HEK293 (cell line): Measurements from ENCODE around the gene PIP4K2C.

Experiments
- CTCF ChIA-PET: fragments of 350-600 bp; formaldehyde crosslinking; extraction: SDS; loops from one replicate; lab custom pipeline; 2021; ENCODE audit warnings: antibody characterized with exemption; lab: Yijun Ruan, JAX
- POLR2A ChIA-PET: fragments of 300-600 bp; formaldehyde crosslinking; extraction: SDS; loops from one replicate; lab custom pipeline; 2020; ENCODE audit warnings: antibody characterized with exemption, inconsistent platforms; lab: Yijun Ruan, JAX
- H3K27ac ChIP-seq: fragments of 200-500 bp; sonication (Bioruptor generic); 2 replicates; pipeline ENCODE4 v1.5.1; 2014; ENCODE audit warnings: low read depth, low read length, control low read depth, inconsistent platforms; ENCODE audit errors: extremely low read depth
- H3K36me3 ChIP-seq, 2 experiments: fragments of 200-500 bp in 1 of 2; sonication (Bioruptor generic) in 1 of 2; 1 replicate in 1 of 2; 2 replicates in 1 of 2; pipeline ENCODE4 v1.5.1; 2014 to 2017; ENCODE audit warnings: inconsistent platforms in 2 of 2, low read length in 2 of 2; ENCODE audit not compliant: control insufficient read depth in 2 of 2, insufficient read depth in 1 of 2
- H3K4me1 ChIP-seq: fragments of 200-500 bp; sonication (Bioruptor generic); 2 replicates; pipeline ENCODE4 v1.5.1; 2014; ENCODE audit warnings: mild to moderate bottlenecking, low read length, inconsistent platforms; ENCODE audit not compliant: control insufficient read depth, insufficient read depth
- H3K4me3 ChIP-seq: 2 replicates; pipeline ENCODE4 v1.5.1; 2011; ENCODE audit warnings: low read depth, mild to moderate bottlenecking, control low read depth, low read length, moderate library complexity
- H3K9me3 ChIP-seq: fragments of 200-500 bp; sonication (Bioruptor generic); 2 replicates; pipeline ENCODE4 v1.5.1; 2014; ENCODE audit warnings: low read depth, low read length, inconsistent platforms; ENCODE audit not compliant: control insufficient read depth, insufficient read depth
- GLIS1 ChIP-seq: fragments of 450-650 bp; formaldehyde crosslinking; IDR thresholded peaks from 2 replicates; pipeline ENCODE4 v1.5.1; 2016; ENCODE audit warnings: missing biosample characterization, missing genetic modification characterization
- HOXC10 ChIP-seq: sonication (generic); formaldehyde crosslinking; IDR thresholded peaks from 2 replicates; pipeline ENCODE4 v1.8.1; 2023; ENCODE audit warnings: mild to moderate bottlenecking, missing genetic modification reagents
- KLF1 ChIP-seq: fragments of 450-650 bp; formaldehyde crosslinking; IDR thresholded peaks from 2 replicates; pipeline ENCODE4 v1.5.1; 2016; ENCODE audit warnings: missing biosample characterization, missing genetic modification characterization
- KLF10 ChIP-seq: fragments of 450-650 bp; IDR thresholded peaks from 2 replicates; pipeline ENCODE4 v1.5.1; 2018; ENCODE audit warnings: missing biosample characterization, mild to moderate bottlenecking, missing genetic modification characterization
- KLF9 ChIP-seq: fragments of 450-650 bp; formaldehyde crosslinking; IDR thresholded peaks from 2 replicates; pipeline ENCODE4 v1.5.1; 2016; ENCODE audit warnings: missing biosample characterization, missing genetic modification characterization, low read depth
- OVOL3 ChIP-seq: fragments of 450-650 bp; formaldehyde crosslinking; IDR thresholded peaks from 2 replicates; pipeline ENCODE4 v1.5.1; 2016; ENCODE audit warnings: missing biosample characterization, missing genetic modification characterization
- SP2 ChIP-seq: fragments of 450-650 bp; formaldehyde crosslinking; IDR thresholded peaks from 2 replicates; pipeline ENCODE4 v1.5.1; 2016; ENCODE audit warnings: missing biosample characterization, missing genetic modification characterization
- YY2 ChIP-seq: fragments of 450-650 bp; formaldehyde crosslinking; IDR thresholded peaks from 2 replicates; pipeline ENCODE4 v1.5.1; 2016; ENCODE audit warnings: missing biosample characterization, missing genetic modification characterization
- ZEB2 ChIP-seq: fragments of 450-650 bp; formaldehyde crosslinking; IDR thresholded peaks from 2 replicates; pipeline ENCODE4 v1.5.1; 2016; ENCODE audit warnings: missing biosample characterization, missing genetic modification characterization
- ZFP37 ChIP-seq: fragments of 450-650 bp; formaldehyde crosslinking; IDR thresholded peaks from 2 replicates; pipeline ENCODE4 v1.5.1; 2016; ENCODE audit warnings: missing biosample characterization, missing genetic modification characterization
- ZNF175 ChIP-seq: fragments of 450-650 bp; formaldehyde crosslinking; IDR thresholded peaks from 2 replicates; pipeline ENCODE4 v1.5.1; 2016; ENCODE audit warnings: missing biosample characterization, missing genetic modification characterization
- ZNF391 ChIP-seq: fragments of 450-650 bp; formaldehyde crosslinking; IDR thresholded peaks from 2 replicates; pipeline ENCODE4 v1.5.1; 2016; ENCODE audit warnings: low read depth, missing biosample characterization, missing genetic modification characterization, borderline replicate concordance
- ZNF473 ChIP-seq: fragments of 450-650 bp; formaldehyde crosslinking; IDR thresholded peaks from 2 replicates; pipeline ENCODE4 v1.5.1; 2017; ENCODE audit warnings: missing biosample characterization, missing genetic modification characterization
- ZNF555 ChIP-seq: fragments of 450-650 bp; formaldehyde crosslinking; conservative IDR thresholded peaks from 2 replicates; pipeline ENCODE4 v1.5.1; 2017; ENCODE audit warnings: missing biosample characterization, mild to moderate bottlenecking, missing genetic modification characterization, inconsistent platforms
- ZNF610 ChIP-seq: fragments of 450-650 bp; formaldehyde crosslinking; IDR thresholded peaks from 2 replicates; pipeline ENCODE4 v1.5.1; 2016; ENCODE audit warnings: missing biosample characterization, missing genetic modification characterization, borderline replicate concordance
- ZNF629 ChIP-seq: fragments of 450-650 bp; formaldehyde crosslinking; IDR thresholded peaks from 2 replicates; pipeline ENCODE4 v1.5.1; 2017; ENCODE audit warnings: missing biosample characterization, missing genetic modification characterization
- ZXDB ChIP-seq: fragments of 450-650 bp; formaldehyde crosslinking; IDR thresholded peaks from 2 replicates; pipeline ENCODE4 v1.5.1; 2016; ENCODE audit warnings: missing biosample characterization, missing genetic modification characterization
- TF ChIP-seq, protein P1 (sequence below): fragments of 450-650 bp; formaldehyde crosslinking; IDR thresholded peaks from 2 replicates; pipeline ENCODE4 v1.5.1; 2016; ENCODE audit warnings: missing biosample characterization, missing genetic modification characterization
- TF ChIP-seq, protein P2 (sequence below): fragments of 450-650 bp; formaldehyde crosslinking; IDR thresholded peaks from 2 replicates; pipeline ENCODE4 v1.5.1; 2016; ENCODE audit warnings: missing biosample characterization, missing genetic modification characterization
- TF ChIP-seq, protein P3 (sequence below): fragments of 450-650 bp; formaldehyde crosslinking; conservative IDR thresholded peaks from 2 replicates; pipeline ENCODE4 v1.5.1; 2016; ENCODE audit warnings: low read depth, missing biosample characterization, missing genetic modification characterization
- TF ChIP-seq, protein P4 (sequence below): fragments of 450-650 bp; formaldehyde crosslinking; IDR thresholded peaks from 2 replicates; pipeline ENCODE4 v1.5.1; 2017; ENCODE audit warnings: missing biosample characterization, missing genetic modification characterization
- TF ChIP-seq, protein P5 (sequence below): fragments of 450-650 bp; formaldehyde crosslinking; IDR thresholded peaks from 2 replicates; pipeline ENCODE4 v1.5.1; 2016; ENCODE audit warnings: missing biosample characterization, missing genetic modification characterization
- TF ChIP-seq, protein P6 (sequence below): fragments of 450-650 bp; formaldehyde crosslinking; IDR thresholded peaks from 2 replicates; pipeline ENCODE4 v1.5.1; 2016; ENCODE audit warnings: missing biosample characterization, missing genetic modification characterization, borderline replicate concordance

Gene PIP4K2C

DNA sequence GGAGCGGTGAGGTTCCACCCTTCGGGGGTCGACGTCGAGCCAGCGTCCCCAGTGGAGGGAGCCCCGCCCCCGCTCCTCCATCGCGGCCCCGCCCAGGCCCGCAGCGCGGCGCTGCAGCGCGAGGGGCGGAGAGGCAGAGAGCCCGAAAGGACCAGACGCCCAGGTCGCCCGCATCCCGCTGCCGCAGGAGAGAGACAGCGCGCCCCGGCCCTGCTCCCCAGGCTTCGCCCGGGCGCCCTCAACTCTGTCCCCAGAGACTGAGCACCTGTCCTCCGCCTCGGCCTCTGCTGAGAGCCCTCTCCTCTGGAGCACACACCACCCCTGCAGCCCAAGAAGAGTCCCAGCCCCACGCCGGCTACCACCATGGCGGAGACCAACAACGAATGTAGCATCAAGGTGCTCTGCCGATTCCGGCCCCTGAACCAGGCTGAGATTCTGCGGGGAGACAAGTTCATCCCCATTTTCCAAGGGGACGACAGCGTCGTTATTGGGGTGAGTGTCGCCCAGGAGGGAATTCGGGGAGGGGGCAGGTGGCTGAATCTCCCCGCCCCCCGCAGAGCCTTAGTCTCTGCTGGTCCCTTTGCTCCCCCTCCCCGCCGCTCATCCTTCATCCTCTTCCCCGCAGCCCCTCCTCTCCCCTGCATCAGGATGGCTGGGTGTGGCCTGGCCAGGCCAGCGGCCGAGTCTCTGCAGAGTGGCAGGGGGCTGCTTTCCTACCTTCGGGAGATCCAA lies 40.9 kb upstream of the PIP4K2C start, which contains the start of gene KIF5A:
TSS of gene KIF5A (plus strand) at position 136 of the 732 bp plus-strand sequence. CDS start at position 364, 228 bp downstream.
- no peak within 1 kb of the TSS for H3K27ac ChIP-seq
- peak within 1 kb of the TSS; percentile 61 for H3K4me3 ChIP-seq
- CTCF ChIA-PET = no interaction called here
- TF ChIP-seq ZEB2 (tag by site-specific recombination) (peak; percentile 15; the same call in 1 of the 2 replicates), KLF10 (tag by site-specific recombination) (peak; percentile 35; the same call in 1 of the 2 replicates), ZXDB (tag by site-specific recombination) (peak; percentile 76), ZNF610 (tag by site-specific recombination) (peak; percentile 66; the same call in 1 of the 2 replicates), KLF1 (tag by site-specific recombination) (peak; percentile 70), ZFP37 (tag by site-specific recombination) (0 out of 2 replicates have a peak, but pooled peaks have one; percentile 32), GLIS1 (tag by site-specific recombination) (peak; percentile 44), ZNF555 (tag by site-specific recombination) (no peak), KLF9 (peak; percentile 89), ZNF629 (tag by site-specific recombination) (peak; percentile 37; the same call in 1 of the 2 replicates), ZNF175 (no peak), OVOL3 (0 out of 2 replicates have a peak, but pooled peaks have one; percentile 27), ZNF391 (tag by site-specific recombination) (0 out of 2 replicates have a peak, but pooled peaks have one; percentile 41), HOXC10 (no peak), YY2 (0 out of 2 replicates have a peak, but pooled peaks have one; percentile 41), ZNF473 (tag by site-specific recombination) (no peak), SP2 (tag by site-specific recombination) (peak; percentile 59)
- TF ChIP-seq, protein P1, sequence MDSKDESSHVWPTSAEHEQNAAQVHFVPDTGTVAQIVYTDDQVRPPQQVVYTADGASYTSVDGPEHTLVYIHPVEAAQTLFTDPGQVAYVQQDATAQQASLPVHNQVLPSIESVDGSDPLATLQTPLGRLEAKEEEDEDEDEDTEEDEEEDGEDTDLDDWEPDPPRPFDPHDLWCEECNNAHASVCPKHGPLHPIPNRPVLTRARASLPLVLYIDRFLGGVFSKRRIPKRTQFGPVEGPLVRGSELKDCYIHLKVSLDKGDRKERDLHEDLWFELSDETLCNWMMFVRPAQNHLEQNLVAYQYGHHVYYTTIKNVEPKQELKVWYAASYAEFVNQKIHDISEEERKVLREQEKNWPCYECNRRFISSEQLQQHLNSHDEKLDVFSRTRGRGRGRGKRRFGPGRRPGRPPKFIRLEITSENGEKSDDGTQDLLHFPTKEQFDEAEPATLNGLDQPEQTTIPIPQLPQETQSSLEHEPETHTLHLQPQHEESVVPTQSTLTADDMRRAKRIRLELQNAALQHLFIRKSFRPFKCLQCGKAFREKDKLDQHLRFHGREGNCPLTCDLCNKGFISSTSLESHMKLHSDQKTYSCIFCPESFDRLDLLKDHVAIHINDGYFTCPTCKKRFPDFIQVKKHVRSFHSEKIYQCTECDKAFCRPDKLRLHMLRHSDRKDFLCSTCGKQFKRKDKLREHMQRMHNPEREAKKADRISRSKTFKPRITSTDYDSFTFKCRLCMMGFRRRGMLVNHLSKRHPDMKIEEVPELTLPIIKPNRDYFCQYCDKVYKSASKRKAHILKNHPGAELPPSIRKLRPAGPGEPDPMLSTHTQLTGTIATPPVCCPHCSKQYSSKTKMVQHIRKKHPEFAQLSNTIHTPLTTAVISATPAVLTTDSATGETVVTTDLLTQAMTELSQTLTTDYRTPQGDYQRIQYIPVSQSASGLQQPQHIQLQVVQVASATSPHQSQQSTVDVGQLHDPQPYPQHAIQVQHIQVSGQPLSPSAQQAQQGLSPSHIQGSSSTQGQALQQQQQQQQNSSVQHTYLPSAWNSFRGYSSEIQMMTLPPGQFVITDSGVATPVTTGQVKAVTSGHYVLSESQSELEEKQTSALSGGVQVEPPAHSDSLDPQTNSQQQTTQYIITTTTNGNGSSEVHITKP (tag by site-specific recombination) = peak; percentile 88
- TF ChIP-seq, protein P2, sequence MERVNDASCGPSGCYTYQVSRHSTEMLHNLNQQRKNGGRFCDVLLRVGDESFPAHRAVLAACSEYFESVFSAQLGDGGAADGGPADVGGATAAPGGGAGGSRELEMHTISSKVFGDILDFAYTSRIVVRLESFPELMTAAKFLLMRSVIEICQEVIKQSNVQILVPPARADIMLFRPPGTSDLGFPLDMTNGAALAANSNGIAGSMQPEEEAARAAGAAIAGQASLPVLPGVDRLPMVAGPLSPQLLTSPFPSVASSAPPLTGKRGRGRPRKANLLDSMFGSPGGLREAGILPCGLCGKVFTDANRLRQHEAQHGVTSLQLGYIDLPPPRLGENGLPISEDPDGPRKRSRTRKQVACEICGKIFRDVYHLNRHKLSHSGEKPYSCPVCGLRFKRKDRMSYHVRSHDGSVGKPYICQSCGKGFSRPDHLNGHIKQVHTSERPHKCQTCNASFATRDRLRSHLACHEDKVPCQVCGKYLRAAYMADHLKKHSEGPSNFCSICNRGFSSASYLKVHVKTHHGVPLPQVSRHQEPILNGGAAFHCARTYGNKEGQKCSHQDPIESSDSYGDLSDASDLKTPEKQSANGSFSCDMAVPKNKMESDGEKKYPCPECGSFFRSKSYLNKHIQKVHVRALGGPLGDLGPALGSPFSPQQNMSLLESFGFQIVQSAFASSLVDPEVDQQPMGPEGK (tag by site-specific recombination) = peak; percentile 69; the same call in 1 of the 2 replicates
- TF ChIP-seq, protein P3, sequence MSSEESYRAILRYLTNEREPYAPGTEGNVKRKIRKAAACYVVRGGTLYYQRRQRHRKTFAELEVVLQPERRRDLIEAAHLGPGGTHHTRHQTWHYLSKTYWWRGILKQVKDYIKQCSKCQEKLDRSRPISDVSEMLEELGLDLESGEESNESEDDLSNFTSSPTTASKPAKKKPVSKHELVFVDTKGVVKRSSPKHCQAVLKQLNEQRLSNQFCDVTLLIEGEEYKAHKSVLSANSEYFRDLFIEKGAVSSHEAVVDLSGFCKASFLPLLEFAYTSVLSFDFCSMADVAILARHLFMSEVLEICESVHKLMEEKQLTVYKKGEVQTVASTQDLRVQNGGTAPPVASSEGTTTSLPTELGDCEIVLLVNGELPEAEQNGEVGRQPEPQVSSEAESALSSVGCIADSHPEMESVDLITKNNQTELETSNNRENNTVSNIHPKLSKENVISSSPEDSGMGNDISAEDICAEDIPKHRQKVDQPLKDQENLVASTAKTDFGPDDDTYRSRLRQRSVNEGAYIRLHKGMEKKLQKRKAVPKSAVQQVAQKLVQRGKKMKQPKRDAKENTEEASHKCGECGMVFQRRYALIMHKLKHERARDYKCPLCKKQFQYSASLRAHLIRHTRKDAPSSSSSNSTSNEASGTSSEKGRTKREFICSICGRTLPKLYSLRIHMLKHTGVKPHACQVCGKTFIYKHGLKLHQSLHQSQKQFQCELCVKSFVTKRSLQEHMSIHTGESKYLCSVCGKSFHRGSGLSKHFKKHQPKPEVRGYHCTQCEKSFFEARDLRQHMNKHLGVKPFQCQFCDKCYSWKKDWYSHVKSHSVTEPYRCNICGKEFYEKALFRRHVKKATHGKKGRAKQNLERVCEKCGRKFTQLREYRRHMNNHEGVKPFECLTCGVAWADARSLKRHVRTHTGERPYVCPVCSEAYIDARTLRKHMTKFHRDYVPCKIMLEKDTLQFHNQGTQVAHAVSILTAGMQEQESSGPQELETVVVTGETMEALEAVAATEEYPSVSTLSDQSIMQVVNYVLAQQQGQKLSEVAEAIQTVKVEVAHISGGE (tag by site-specific recombination) = peak; percentile 25; the same call in 1 of the 2 replicates
- TF ChIP-seq, protein P4, sequence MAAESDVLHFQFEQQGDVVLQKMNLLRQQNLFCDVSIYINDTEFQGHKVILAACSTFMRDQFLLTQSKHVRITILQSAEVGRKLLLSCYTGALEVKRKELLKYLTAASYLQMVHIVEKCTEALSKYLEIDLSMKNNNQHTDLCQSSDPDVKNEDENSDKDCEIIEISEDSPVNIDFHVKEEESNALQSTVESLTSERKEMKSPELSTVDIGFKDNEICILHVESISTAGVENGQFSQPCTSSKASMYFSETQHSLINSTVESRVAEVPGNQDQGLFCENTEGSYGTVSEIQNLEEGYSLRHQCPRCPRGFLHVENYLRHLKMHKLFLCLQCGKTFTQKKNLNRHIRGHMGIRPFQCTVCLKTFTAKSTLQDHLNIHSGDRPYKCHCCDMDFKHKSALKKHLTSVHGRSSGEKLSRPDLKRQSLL (tag by site-specific recombination) = 0 out of 2 replicates have a peak, but pooled peaks have one; percentile 7
- TF ChIP-seq, protein P5, sequence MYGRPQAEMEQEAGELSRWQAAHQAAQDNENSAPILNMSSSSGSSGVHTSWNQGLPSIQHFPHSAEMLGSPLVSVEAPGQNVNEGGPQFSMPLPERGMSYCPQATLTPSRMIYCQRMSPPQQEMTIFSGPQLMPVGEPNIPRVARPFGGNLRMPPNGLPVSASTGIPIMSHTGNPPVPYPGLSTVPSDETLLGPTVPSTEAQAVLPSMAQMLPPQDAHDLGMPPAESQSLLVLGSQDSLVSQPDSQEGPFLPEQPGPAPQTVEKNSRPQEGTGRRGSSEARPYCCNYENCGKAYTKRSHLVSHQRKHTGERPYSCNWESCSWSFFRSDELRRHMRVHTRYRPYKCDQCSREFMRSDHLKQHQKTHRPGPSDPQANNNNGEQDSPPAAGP (tag by site-specific recombination) = 0 out of 2 replicates have a peak, but pooled peaks have one; percentile 19
- TF ChIP-seq, protein P6, sequence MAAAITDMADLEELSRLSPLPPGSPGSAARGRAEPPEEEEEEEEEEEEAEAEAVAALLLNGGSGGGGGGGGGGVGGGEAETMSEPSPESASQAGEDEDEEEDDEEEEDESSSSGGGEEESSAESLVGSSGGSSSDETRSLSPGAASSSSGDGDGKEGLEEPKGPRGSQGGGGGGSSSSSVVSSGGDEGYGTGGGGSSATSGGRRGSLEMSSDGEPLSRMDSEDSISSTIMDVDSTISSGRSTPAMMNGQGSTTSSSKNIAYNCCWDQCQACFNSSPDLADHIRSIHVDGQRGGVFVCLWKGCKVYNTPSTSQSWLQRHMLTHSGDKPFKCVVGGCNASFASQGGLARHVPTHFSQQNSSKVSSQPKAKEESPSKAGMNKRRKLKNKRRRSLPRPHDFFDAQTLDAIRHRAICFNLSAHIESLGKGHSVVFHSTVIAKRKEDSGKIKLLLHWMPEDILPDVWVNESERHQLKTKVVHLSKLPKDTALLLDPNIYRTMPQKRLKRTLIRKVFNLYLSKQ (tag by site-specific recombination) = no peak

More for the DNA sequence above, 40.9 kb upstream of the PIP4K2C start, which contains the start of gene KIF5A:
- no peaks in the 10 kb centered on the region for H3K9me3 ChIP-seq
- H3K36me3 ChIP-seq = peaks cover 4 to 11% of the 10 kb centered on the region in 2 experiments; a peak in 1 of 3 replicates
- POLR2A ChIA-PET = no interaction called here
- H3K4me1 ChIP-seq = peaks cover 5% of the 10 kb centered on the region
